ENCODE measurements around the gene MLPH.

MLPH gene

GRCh38 chr2:237471438-237472186 lies 15.4 kb upstream of the MLPH start:
- peak; percentile 89 for TF ChIP-seq CTCF (IDR thresholded peaks at IDR 0.05; ENCODE audit: low read depth, low read length)
- DNase-seq (ENCODE audit: low read depth in 2 of 2): peak; percentile 73 to 79
- no peak overlapping the region for H3K4me3 ChIP-seq (replicated peaks in 1 of 2; ENCODE audit: low read depth in 2 of 2, low read length in 2 of 2)

- no peak for DNase-seq (ENCODE audit: low read depth in 2 of 2)
- no peak overlapping the region for H3K4me3 ChIP-seq (replicated peaks in 1 of 2; ENCODE audit: low read depth in 2 of 2, low read length in 2 of 2)
- no peak for TF ChIP-seq CTCF (IDR thresholded peaks at IDR 0.05; ENCODE audit: low read depth, low read length)
Observed at GRCh38 chr2:237472187-237472712, 14.8 kb upstream of the MLPH start.

DNA sequence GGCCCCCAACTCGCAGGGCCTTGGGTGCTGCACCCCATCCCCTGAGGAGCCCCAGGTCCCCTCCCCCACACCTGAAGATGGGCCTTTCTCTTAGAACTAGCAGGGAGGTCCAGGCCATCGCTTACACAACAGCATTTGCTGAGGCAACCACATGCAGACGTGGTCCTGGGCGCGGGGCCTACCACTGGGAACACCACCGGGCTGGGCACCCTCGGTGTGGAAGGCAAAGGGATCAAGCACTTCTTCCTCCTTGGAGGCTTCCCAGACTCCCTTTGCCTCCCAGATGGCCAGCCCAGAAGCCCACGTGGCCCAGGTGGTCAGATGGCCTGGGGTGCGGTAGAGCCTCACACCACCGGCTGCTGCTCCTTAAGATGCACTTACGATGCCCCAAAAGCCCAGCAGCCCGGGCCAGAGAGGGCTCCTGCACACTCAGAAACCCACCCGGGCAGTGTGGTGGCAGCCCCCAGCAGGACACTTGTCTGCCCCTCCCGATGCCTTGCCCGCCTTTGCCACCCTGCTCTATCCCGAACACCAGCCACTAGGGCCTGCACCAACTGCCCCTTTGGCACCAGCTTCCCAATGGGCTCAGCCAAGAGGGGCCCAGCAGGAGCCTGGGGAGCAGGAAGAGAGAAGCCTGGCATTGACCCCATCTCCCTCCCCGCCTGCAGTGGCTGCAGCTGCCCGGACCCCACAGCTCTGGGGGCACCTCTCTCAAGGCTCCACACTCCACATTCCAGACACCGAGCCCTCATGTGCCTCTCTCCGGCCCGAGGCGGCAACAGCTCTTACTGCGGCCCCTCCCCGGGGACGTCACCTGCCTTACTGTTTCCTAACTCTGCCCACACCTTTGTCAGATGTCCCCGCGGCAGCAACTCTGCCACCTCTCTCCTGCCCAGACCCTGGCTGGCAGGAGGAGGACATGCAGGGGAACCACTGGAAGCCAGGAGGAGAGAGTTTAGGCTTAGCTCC lies 13.9 kb upstream of the MLPH start:
- no peak overlapping the region for H3K4me3 ChIP-seq (replicated peaks in 1 of 2; ENCODE audit: low read depth in 2 of 2, low read length in 2 of 2)
- no peak for TF ChIP-seq CTCF (IDR thresholded peaks at IDR 0.05; ENCODE audit: low read depth, low read length)
- DNase-seq (ENCODE audit: low read depth in 2 of 2): no peak

GRCh38 chr2:237473878-237474441 lies 13.1 kb upstream of the MLPH start:
- no peak overlapping the region for H3K4me3 ChIP-seq (replicated peaks in 1 of 2; ENCODE audit: low read depth in 2 of 2, low read length in 2 of 2)
- DNase-seq (ENCODE audit: low read depth in 2 of 2): peak; percentile 65 to 76
- no peak for TF ChIP-seq CTCF (IDR thresholded peaks at IDR 0.05; ENCODE audit: low read depth, low read length)

GRCh38 chr2:237474442-237474911 lies 12.6 kb upstream of the MLPH start:
- H3K4me3 ChIP-seq (replicated peaks in 1 of 2; ENCODE audit: low read depth in 2 of 2, low read length in 2 of 2): peak overlapping the region; percentile 45 to 48
- peak; percentile 64 to 82 for DNase-seq (ENCODE audit: low read depth in 2 of 2)
- no peak for TF ChIP-seq CTCF (IDR thresholded peaks at IDR 0.05; ENCODE audit: low read depth, low read length)

- H3K4me3 ChIP-seq (replicated peaks in 1 of 2; ENCODE audit: low read depth in 2 of 2, low read length in 2 of 2): peak overlapping the region; percentile 45 to 48
- peak; percentile 84 to 92 for DNase-seq (ENCODE audit: low read depth in 2 of 2)
- peak; percentile 64 for TF ChIP-seq CTCF (IDR thresholded peaks at IDR 0.05; ENCODE audit: low read depth, low read length)
Observed at GRCh38 chr2:237474931-237475703, 11.9 kb upstream of the MLPH start.

Measured in cardiac fibroblast (primary cell).